CD4-positive, alpha-beta T cell (primary cell): ENCODE measurements around the gene IGSF23. TPM values are rescaled to one million over a fixed set of nuclear protein-coding genes. Genes with fewer than 3 reads are reported as not detected.
"Not testable (repeated sequence)": the region's sequence is repeated elsewhere in the genome, so short reads cannot be mapped to it uniquely, and the experiment has no call there.

Source experiments
- ATAC-seq: fragments of 200-7000 bp; cut with Tn5 transposase; one replicate; pipeline ENCODE4 v1.10.0; 2022; ENCODE audit warnings: mild to moderate bottlenecking; ENCODE audit not compliant: poor library complexity
- CTCF ChIA-PET: fragments of 350-600 bp; sonication (Branson Sonifier 250); formaldehyde crosslinking; loops from one replicate; lab custom pipeline; 2021; ENCODE audit warnings: antibody characterized with exemption, inconsistent platforms; lab: Charles Lee
- POLR2A ChIA-PET: fragments of 350-600 bp; sonication (Branson Sonifier 250); formaldehyde crosslinking; loops from one replicate; lab custom pipeline; 2021; ENCODE audit warnings: antibody characterized with exemption, inconsistent platforms; lab: Charles Lee
- DNase-seq, 14 experiments: peaks; one replicate each; pipeline ENCODE4 v3.0.0-alpha.2; 2013 to 2020; ENCODE audit warnings: mixed read lengths in 2 of 14
- H3K27ac ChIP-seq, 2 donors: one replicate each; pipeline versions ENCODE4 v1.5.1 to v1.7.0; 2013; ENCODE audit warnings: low read length in 2 of 2, low read depth in 1 of 2, mild to moderate bottlenecking in 1 of 2
- H3K27me3 ChIP-seq, 2 experiments: 1 replicate in 1 of 2; 2 replicates in 1 of 2; pipeline versions ENCODE4 v1.6.1 to v1.7.0; 2013; ENCODE audit warnings: low read length in 2 of 2, control low read depth in 1 of 2, mild to moderate bottlenecking in 1 of 2, moderate library complexity in 1 of 2; ENCODE audit not compliant: insufficient read depth in 2 of 2, control insufficient read depth in 1 of 2
- H3K36me3 ChIP-seq: one replicate; pipeline ENCODE4 v1.6.1; 2013; ENCODE audit warnings: low read length, control low read depth; ENCODE audit not compliant: insufficient read depth
- H3K4me1 ChIP-seq: one replicate; pipeline ENCODE4 v1.6.1; 2013; ENCODE audit warnings: low read length, control low read depth; ENCODE audit not compliant: insufficient read depth
- H3K4me3 ChIP-seq: one replicate; pipeline ENCODE4 v1.5.1; 2013; ENCODE audit warnings: mild to moderate bottlenecking, low read length, moderate library complexity
- H3K9me3 ChIP-seq, 2 experiments: 1 replicate in 1 of 2; 2 replicates in 1 of 2; pipeline versions ENCODE4 v1.6.1 to v1.7.0; 2013; ENCODE audit warnings: low read length in 2 of 2, mild to moderate bottlenecking in 2 of 2, control low read depth in 1 of 2, moderate library complexity in 1 of 2; ENCODE audit not compliant: control insufficient read depth in 1 of 2, insufficient read depth in 1 of 2
- H3K27ac Mint-ChIP-seq: one replicate; pipeline ENCODE4 v1.8.0; 2020; ENCODE audit warnings: mixed read lengths
- H3K27me3 Mint-ChIP-seq: one replicate; pipeline ENCODE4 v1.8.0; 2021; ENCODE audit warnings: mixed read lengths
- H3K36me3 Mint-ChIP-seq: one replicate; pipeline ENCODE4 v1.8.0; 2021; ENCODE audit warnings: low read depth, mixed read lengths
- H3K4me1 Mint-ChIP-seq: one replicate; pipeline ENCODE4 v1.8.0; 2021; ENCODE audit warnings: low read depth, mixed read lengths
- H3K4me3 Mint-ChIP-seq: one replicate; pipeline ENCODE4 v1.8.0; 2020; ENCODE audit warnings: mild to moderate bottlenecking, mixed read lengths
- H3K9me3 Mint-ChIP-seq: one replicate; pipeline ENCODE4 v1.8.0; 2020; ENCODE audit warnings: mixed read lengths
- CTCF ChIP-seq: fragments of 200-600 bp; IDR thresholded peaks from one replicate; pipeline ENCODE4 v1.8.0; 2022; ENCODE audit warnings: antibody characterized with exemption, mild to moderate bottlenecking
- intact Hi-C, 2 experiments: fragments of 100-400 bp; cut with DNase I in 1 of 2; cut with micrococcal nuclease in 1 of 2; formaldehyde crosslinking; loops; one replicate each; pipeline versions ENCODE4 v1.15.1 to v1.9.0; 2023 to 2025; cut with DNase I, micrococcal nuclease
- total RNA-seq, 174 experiments: library from RNA in 2 of 174; stranded (reverse) in 2 of 174; gene quantifications; one replicate each; pipeline ENCODE4 v1.2.3 and lab custom pipeline; 2021 to 2026

Gene IGSF23
- total RNA-seq, 2 experiments from 2014 or later, result not detected

- ATAC-seq (no peak), DNase-seq (no peak)
- Mint-ChIP-seq H3K4me1 (peaks cover 5% of the 10 kb centered on the region), H3K4me3 (no peak overlapping the region), H3K36me3 (no peaks in the 10 kb centered on the region), H3K27ac (no peak overlapping the region), H3K27me3 (peaks cover 20% of the 10 kb centered on the region), H3K9me3 (no peaks in the 10 kb centered on the region)
- ChIA-PET CTCF (no interaction called here), POLR2A (no interaction called here)
- Histone ChIP-seq H3K27ac (no peak overlapping the region), H3K4me1 (no peaks in the 10 kb centered on the region), H3K4me3 (no peak overlapping the region), H3K9me3 (no peaks in the 10 kb centered on the region), H3K27me3 (no peaks in the 10 kb centered on the region), H3K36me3 (no peaks in the 10 kb centered on the region)
- TF ChIP-seq CTCF, result no peak
- intact Hi-C loops, result no loop called here
Observed at GRCh38 chr19:44681992-44682790, 68.8 kb downstream of the IGSF23 start.

- Mint-ChIP-seq H3K36me3 (no peaks in the 10 kb centered on the region), H3K27me3 (peaks cover 23% of the 10 kb centered on the region), H3K4me1 (peaks cover 5% of the 10 kb centered on the region), H3K4me3 (no peak overlapping the region), H3K27ac (no peak overlapping the region), H3K9me3 (no peaks in the 10 kb centered on the region)
- ATAC-seq (no peak), DNase-seq (no peak)
- Histone ChIP-seq H3K27ac (no peak overlapping the region), H3K27me3 (no peaks in the 10 kb centered on the region), H3K9me3 (no peaks in the 10 kb centered on the region), H3K4me1 (no peaks in the 10 kb centered on the region), H3K4me3 (no peak overlapping the region), H3K36me3 (no peaks in the 10 kb centered on the region)
- CTCF ChIA-PET, result no interaction called here
- intact Hi-C loops, result no loop called here
- POLR2A ChIA-PET, result no interaction called here
- TF ChIP-seq CTCF, result no peak
Observed at GRCh38 chr19:44682807-44683206, 69.4 kb downstream of the IGSF23 start.

- no peaks in the 10 kb centered on the region for H3K4me1 ChIP-seq
- DNase-seq, result no peak
- H3K27ac Mint-ChIP-seq, result no peak overlapping the region
- no peaks in the 10 kb centered on the region for H3K36me3 Mint-ChIP-seq
- peaks cover 26% of the 10 kb centered on the region for H3K27me3 Mint-ChIP-seq
- ATAC-seq, result no peak
- POLR2A ChIA-PET, result no interaction called here
- H3K9me3 ChIP-seq, result no peaks in the 10 kb centered on the region
- TF ChIP-seq CTCF, result no peak
- H3K4me3 Mint-ChIP-seq, result no peak overlapping the region
- no peak overlapping the region for H3K4me3 ChIP-seq
- H3K27ac ChIP-seq, result no peak overlapping the region
- H3K27me3 ChIP-seq, result no peaks in the 10 kb centered on the region
- H3K36me3 ChIP-seq, result no peaks in the 10 kb centered on the region
- no peaks in the 10 kb centered on the region for H3K9me3 Mint-ChIP-seq
- CTCF ChIA-PET, result no interaction called here
- peaks cover 5% of the 10 kb centered on the region for H3K4me1 Mint-ChIP-seq
- intact Hi-C loops, result no loop called here
Observed at GRCh38 chr19:44683434-44684210, 70.3 kb downstream of the IGSF23 start.

GRCh38 chr19:44684396-44684795 lies 71.0 kb downstream of the IGSF23 start:
- H3K27me3 ChIP-seq, DNase-seq, H3K9me3 ChIP-seq, H3K4me1 Mint-ChIP-seq, ATAC-seq, H3K27ac Mint-ChIP-seq, CTCF ChIA-PET, H3K4me1 ChIP-seq, H3K4me3 Mint-ChIP-seq, H3K27ac ChIP-seq, H3K36me3 Mint-ChIP-seq, H3K4me3 ChIP-seq, H3K36me3 ChIP-seq, POLR2A ChIA-PET, intact Hi-C loops, H3K9me3 Mint-ChIP-seq: not testable (repeated sequence)
- H3K27me3 Mint-ChIP-seq, result peaks cover 30% of the 10 kb centered on the region
